ENCODE measurements around the gene OGFR. TPM values are rescaled to one million over a fixed set of nuclear protein-coding genes. Genes with fewer than 3 reads are reported as not detected.

OGFR gene
- total and polyA plus RNA-seq, 2 donors (not counting 1 experiment from before 2014, with no cell fraction given), result 71.7 to 102 TPM

GRCh38 chr20:62791301-62792181 is 13.1 kb upstream of the OGFR start:
- ChIA-PET CTCF (interaction anchor here (0.8 to 2.7 kb wide), 22 partner anchors 9 to 382 kb away, joined by 3 to 22 read pairs (median 7); partner anchors contain the start of genes OGFR and SLCO4A1), POLR2A (interaction anchor here (0.7 kb wide), 2 partner anchors 168 to 278 kb away, joined by 4 to 5 read pairs; no protein-coding TSS in a partner anchor)
- WGBS (ENCODE audit: insufficient coverage), result 39% methylated on average over 21 of the region's 23 CpGs
- peaks cover 27% of the 10 kb centered on the region for H3K4me1 Mint-ChIP-seq
- Histone ChIP-seq H2AFZ (ENCODE audit: insufficient read depth, low read depth, low read length, poor library complexity, severe bottlenecking) (no peak overlapping the region), H3K36me3 (replicated peaks in 1 of 2; ENCODE audit: control extremely low read depth in 1 of 2, control insufficient read depth in 1 of 2, extremely low read depth in 1 of 2, insufficient read depth in 2 of 2, low read length in 1 of 2) (no peaks in the 10 kb centered on the region), H3K27me3 (replicated peaks in 1 of 4; ENCODE audit: control extremely low read depth in 1 of 4, control insufficient read depth in 3 of 4, insufficient read depth in 4 of 4, low read length in 3 of 4) (no peaks in the 10 kb centered on the region), H3K4me1 (ENCODE audit: control insufficient read depth in 2 of 2, insufficient read depth in 2 of 2, low read length in 2 of 2) (peaks cover 8 to 35% of the 10 kb centered on the region in 2 donors), H3K4me3 (ENCODE audit: control extremely low read depth in 1 of 5, extremely low read depth in 1 of 5, insufficient read depth in 1 of 5, low read depth in 2 of 5, low read length in 4 of 5) (no peak overlapping the region), H3K79me2 (ENCODE audit: control insufficient read depth, insufficient read depth, low read length) (no peaks in the 10 kb centered on the region), H3K9me3 (ENCODE audit: control extremely low read depth in 1 of 3, control insufficient read depth in 2 of 3, insufficient read depth in 1 of 3, low read length in 2 of 3) (no peaks in the 10 kb centered on the region), H3K9ac (ENCODE audit: low read length) (no peak overlapping the region), H3K27ac (ENCODE audit: low read length in 2 of 2) (no peak overlapping the region), H3K4me2 (replicated peaks; ENCODE audit: low read depth, low read length, poor library complexity, severe bottlenecking) (no peak overlapping the region), H4K20me1 (ENCODE audit: control insufficient read depth, insufficient read depth, low read length, poor library complexity, severe bottlenecking) (no peaks in the 10 kb centered on the region)
- TF ChIP-seq CTCF (IDR thresholded peaks at IDR 0.05), result peak; percentile 95
- no peak for TF ChIP-seq EZH2 (IDR thresholded peaks at IDR 0.05; ENCODE audit: borderline replicate concordance, insufficient read depth, low read depth, low read length, poor library complexity, severe bottlenecking)
- H3K27ac Mint-ChIP-seq, result peak overlapping the region; percentile 62
- DNase-seq (peak; percentile 76), ATAC-seq (ENCODE audit: low read depth) (no peak)
- H3K27me3 Mint-ChIP-seq, result no peaks in the 10 kb centered on the region
- no peaks in the 10 kb centered on the region for H3K9me3 Mint-ChIP-seq (ENCODE audit: insufficient read depth)
- intact Hi-C loops (cut with micrococcal nuclease), result loop anchor here (1.0 to 10.0 kb wide), 7 partner anchors 71 to 554 kb away; partner anchors contain the start of genes CABLES2, OSBPL2, RPS21 and SLC17A9
- H3K4me3 Mint-ChIP-seq, result no peak overlapping the region

All from B cell (primary cell).